Spleen (tissue), 11 donors: ENCODE measurements around the gene BABAM2. TPM values are rescaled to one million over a fixed set of nuclear protein-coding genes. Genes with fewer than 3 reads are reported as not detected.

ENCODE experiments used
- DNase-seq: peaks from one replicate; pipeline ENCODE4 v3.0.0-alpha.2; 2020
- H3K27ac ChIP-seq, 8 donors: fragments of 200-600 bp; sonication (generic) in 7 of 8; 1 replicate in 4 of 8; 2 replicates in 4 of 8; pipeline versions ENCODE4 v1.5.0 to v1.8.0; 2016 to 2021; ENCODE audit warnings: inconsistent platforms in 4 of 8, mild to moderate bottlenecking in 4 of 8, moderate library complexity in 1 of 8
- H3K27me3 ChIP-seq, 7 donors: fragments of 200-600 bp; sonication (generic) in 6 of 7; replicated peaks in 1 of 7; 1 replicate in 4 of 7; 2 replicates in 3 of 7; pipeline versions ENCODE4 v1.5.0 to v1.8.0; 2016 to 2021; ENCODE audit warnings: inconsistent platforms in 3 of 7, mild to moderate bottlenecking in 1 of 7
- H3K36me3 ChIP-seq, 6 donors: fragments of 200-600 bp; sonication (generic) in 5 of 6; 1 replicate in 4 of 6; 2 replicates in 2 of 6; pipeline versions ENCODE4 v1.5.0 to v1.8.0; 2016 to 2021; ENCODE audit warnings: inconsistent platforms in 2 of 6
- H3K4me1 ChIP-seq, 6 donors: fragments of 200-600 bp; sonication (generic) in 5 of 6; 1 replicate in 3 of 6; 2 replicates in 3 of 6; pipeline versions ENCODE4 v1.5.0 to v1.8.0; 2016 to 2021; ENCODE audit warnings: inconsistent platforms in 3 of 6
- H3K4me3 ChIP-seq, 8 donors: fragments of 200-600 bp; sonication (generic) in 7 of 8; 1 replicate in 4 of 8; 2 replicates in 4 of 8; pipeline versions ENCODE4 v1.5.0 to v1.8.0; 2016 to 2021; ENCODE audit warnings: inconsistent platforms in 4 of 8, mild to moderate bottlenecking in 4 of 8, moderate library complexity in 2 of 8
- H3K9me3 ChIP-seq, 8 donors: fragments of 200-600 bp; sonication (generic) in 7 of 8; 1 replicate in 4 of 8; 2 replicates in 4 of 8; pipeline versions ENCODE4 v1.5.0 to v1.8.0; 2016 to 2021; ENCODE audit warnings: inconsistent platforms in 4 of 8
- CTCF ChIP-seq, 11 experiments: fragments of 200-600 bp in 7 of 11; fragments of 450-650 bp in 4 of 11; sonication (generic) in 4 of 11; IDR thresholded peaks in 8 of 11; conservative IDR thresholded peaks in 3 of 11; 1 replicate in 7 of 11; 2 replicates in 4 of 11; pipeline versions ENCODE4 v1.4.0 to v1.8.0; 2016 to 2021; ENCODE audit warnings: antibody characterized with exemption in 11 of 11, inconsistent platforms in 4 of 11, mild to moderate bottlenecking in 1 of 11
- POLR2A ChIP-seq, 3 donors: fragments of 450-650 bp; IDR thresholded peaks; one replicate each; pipeline ENCODE4 v1.5.1; 2017; ENCODE audit warnings: antibody characterized with exemption in 3 of 3, mild to moderate bottlenecking in 1 of 3
- POLR2AphosphoS5 ChIP-seq, 3 donors: sonication (generic); formaldehyde crosslinking; IDR thresholded peaks; one replicate each; pipeline ENCODE4 v1.5.1; 2017; ENCODE audit warnings: antibody characterized with exemption in 3 of 3
- WGBS, 5 donors: extraction: QIAGEN DNeasy Blood & Tissue Kit in 3 of 5; methylation state at CpG; one replicate each; pipeline versions ENCODE4 v1.1.5 to v1.1.7; 2013 to 2018; 5-methylcytosine and 5-hydroxymethylcytosine counted together
- intact Hi-C: fragments of 100-400 bp; cut with DNase I; formaldehyde crosslinking; loops from one replicate; pipeline ENCODE4 v1.15.0; 2023; ENCODE audit warnings: low total_unique reads
- polyA plus RNA-seq, 3 donors: library from polyadenylated mRNA; stranded (reverse); fragments of 200-250 nt; gene quantifications; one replicate each; pipeline ENCODE4 v1.2.1, GENCODE V29; 2013
- total RNA-seq, 7 donors: library from RNA; depleted of rRNA in 3 of 7; stranded (reverse); fragments of >200 nt in 3 of 7; fragmentation: NEBNext Ultra II Directional in 4 of 7; extraction: Animal tissue kit (Norgen Biotek cat#: 25700) in 4 of 7; gene quantifications; one replicate each; pipeline versions ENCODE4 v1.1.0 to v1.2.1, GENCODE V29; 2016 to 2021
- donor health status: healthy with polysubstance abuse.
- donor health status: DM: no; HTN: no; CAD: no; lungs with moderate emphysema.
- donor health status: DM: no; HTN: no; CAD: no.
- donor health status: Bipolar disorder and iron deficiency.
- donor health status: healthy.
- donor health status: DM: no; HTN: no; CAD: no.
- donor health status: DM: yes; HTN: yes; CAD: no.

Gene BABAM2
- total and polyA plus RNA-seq, 10 donors: 16.1 to 70.1 (median 55.0) TPM

GRCh38 chr2:27915191-27915590 lies 24.7 kb downstream of the BABAM2 start:
- Histone ChIP-seq H3K4me1 (peaks cover 8 to 67% (median 26%) of the 10 kb centered on the region in 6 donors), H3K27me3 (no peaks in the 10 kb centered on the region), H3K4me3 (no peak overlapping the region), H3K36me3 (peaks cover 0 to 7% (median 0%) of the 10 kb centered on the region in 6 donors), H3K27ac (peak overlapping the region in 7 of 8 donors; percentile 15 to 61 (median 49)), H3K9me3 (no peaks in the 10 kb centered on the region)
- no peak for DNase-seq
- WGBS, 5 donors: 53 to 69% (median 65%) methylated on average over 5 of the region's 5 CpGs
- intact Hi-C loops: no loop called here
- TF ChIP-seq POLR2A (IDR thresholded peaks at IDR 0.05) (no peak), CTCF (IDR thresholded peaks at IDR 0.05 in 8 of 11, conservative IDR thresholded peaks at IDR 0.05 in 3 of 11) (no peak), POLR2AphosphoS5 (IDR thresholded peaks at IDR 0.05) (no peak)

GRCh38 chr2:27915874-27916273 lies 25.3 kb downstream of the BABAM2 start:
- no peak for TF ChIP-seq POLR2AphosphoS5 (IDR thresholded peaks at IDR 0.05)
- DNase-seq: no peak

GRCh38 chr2:27916293-27916995 lies 25.9 kb downstream of the BABAM2 start:
- Histone ChIP-seq H3K27ac (peak overlapping the region in 6 of 8 donors; percentile 37 to 61 (median 52)), H3K9me3 (no peaks in the 10 kb centered on the region), H3K27me3 (no peaks in the 10 kb centered on the region), H3K36me3 (peaks cover 0 to 7% (median 0%) of the 10 kb centered on the region in 6 donors), H3K4me1 (peaks cover 8 to 69% (median 37%) of the 10 kb centered on the region in 6 donors), H3K4me3 (no peak overlapping the region)
- TF ChIP-seq POLR2AphosphoS5 (IDR thresholded peaks at IDR 0.05) (no peak), CTCF (IDR thresholded peaks at IDR 0.05 in 8 of 11, conservative IDR thresholded peaks at IDR 0.05 in 3 of 11) (no peak), POLR2A (IDR thresholded peaks at IDR 0.05) (no peak)
- WGBS, 5 donors: 89 to 100% (median 97%) methylated on average over 1 of the region's 1 CpG
- DNase-seq: no peak
- intact Hi-C loops: no loop called here

More at GRCh38 chr2:27915874-27916273, 25.3 kb downstream of the BABAM2 start:
- no peaks in the 10 kb centered on the region for H3K27me3 ChIP-seq
- peaks cover 8 to 69% (median 33%) of the 10 kb centered on the region in 6 donors for H3K4me1 ChIP-seq
- H3K9me3 ChIP-seq: no peaks in the 10 kb centered on the region
- H3K4me3 ChIP-seq: no peak overlapping the region
- H3K36me3 ChIP-seq: peaks cover 0 to 7% (median 0%) of the 10 kb centered on the region in 6 donors
- H3K27ac ChIP-seq: peak overlapping the region in 7 of 8 donors; percentile 15 to 61 (median 49)
- intact Hi-C loops: no loop called here

GRCh38 chr2:27920148-27920885 lies 29.8 kb downstream of the BABAM2 start:
- 18 to 46% (median 23%) methylated on average over 4 of the region's 4 CpGs for WGBS, 5 donors
- no peak for DNase-seq
- H3K27ac ChIP-seq: peak overlapping the region; percentile 59 to 81 (median 73)

More at GRCh38 chr2:27920148-27920885, 29.8 kb downstream of the BABAM2 start:
- Histone ChIP-seq H3K36me3 (peaks cover 0 to 1% (median 0%) of the 10 kb centered on the region in 6 donors), H3K4me1 (peaks cover 8 to 52% (median 25%) of the 10 kb centered on the region in 6 donors), H3K27me3 (no peaks in the 10 kb centered on the region), H3K4me3 (no peak overlapping the region), H3K9me3 (no peaks in the 10 kb centered on the region)
- TF ChIP-seq POLR2A (IDR thresholded peaks at IDR 0.05): no peak
- no peak for TF ChIP-seq CTCF (IDR thresholded peaks at IDR 0.05 in 8 of 11, conservative IDR thresholded peaks at IDR 0.05 in 3 of 11)
- no peak for TF ChIP-seq POLR2AphosphoS5 (IDR thresholded peaks at IDR 0.05)
- intact Hi-C loops: no loop called here
